GM12865 (cell line): Measurements from ENCODE around the gene LDLRAD4.

Experiments used
- DNase-seq: peaks from one replicate; pipeline ENCODE4 v3.0.0; 2010; ENCODE audit warnings: low read depth
- H3K4me3 ChIP-seq: 2 replicates; pipeline ENCODE4 v1.5.1; 2011; ENCODE audit warnings: mild to moderate bottlenecking, low read depth, low read length, control low read depth
- TF ChIP-seq, protein P1 (sequence below): IDR thresholded peaks from 2 replicates; pipeline ENCODE4 v1.5.1; 2011; ENCODE audit warnings: low read length, control low read depth, low read depth, inconsistent platforms; ENCODE audit not compliant: insufficient read depth; ENCODE audit errors: missing control alignments

LDLRAD4 gene

DNA sequence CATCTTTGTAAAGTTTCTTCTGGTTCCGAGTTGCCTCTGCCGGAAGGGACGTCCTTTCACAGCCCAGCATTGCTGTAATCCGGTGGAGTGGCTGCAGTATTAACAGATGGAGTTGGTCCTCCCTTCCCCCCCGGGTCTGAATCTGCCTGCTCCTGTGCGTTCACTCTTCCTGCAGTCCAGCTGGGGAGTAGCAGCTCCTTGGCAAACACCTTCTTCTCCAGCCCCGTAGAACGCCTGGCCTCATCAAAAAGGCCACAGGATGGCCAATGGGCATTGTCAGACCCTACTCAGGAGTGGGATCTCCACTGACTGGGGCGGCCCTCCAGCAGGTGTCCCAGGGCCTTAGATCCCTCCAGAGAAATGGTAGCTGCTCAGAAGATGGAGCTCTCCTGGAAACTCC is 273.8 kb downstream of the LDLRAD4 start:
- DNase-seq, result no peak
- TF ChIP-seq, protein P1, sequence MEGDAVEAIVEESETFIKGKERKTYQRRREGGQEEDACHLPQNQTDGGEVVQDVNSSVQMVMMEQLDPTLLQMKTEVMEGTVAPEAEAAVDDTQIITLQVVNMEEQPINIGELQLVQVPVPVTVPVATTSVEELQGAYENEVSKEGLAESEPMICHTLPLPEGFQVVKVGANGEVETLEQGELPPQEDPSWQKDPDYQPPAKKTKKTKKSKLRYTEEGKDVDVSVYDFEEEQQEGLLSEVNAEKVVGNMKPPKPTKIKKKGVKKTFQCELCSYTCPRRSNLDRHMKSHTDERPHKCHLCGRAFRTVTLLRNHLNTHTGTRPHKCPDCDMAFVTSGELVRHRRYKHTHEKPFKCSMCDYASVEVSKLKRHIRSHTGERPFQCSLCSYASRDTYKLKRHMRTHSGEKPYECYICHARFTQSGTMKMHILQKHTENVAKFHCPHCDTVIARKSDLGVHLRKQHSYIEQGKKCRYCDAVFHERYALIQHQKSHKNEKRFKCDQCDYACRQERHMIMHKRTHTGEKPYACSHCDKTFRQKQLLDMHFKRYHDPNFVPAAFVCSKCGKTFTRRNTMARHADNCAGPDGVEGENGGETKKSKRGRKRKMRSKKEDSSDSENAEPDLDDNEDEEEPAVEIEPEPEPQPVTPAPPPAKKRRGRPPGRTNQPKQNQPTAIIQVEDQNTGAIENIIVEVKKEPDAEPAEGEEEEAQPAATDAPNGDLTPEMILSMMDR, result no peak
- no peak overlapping the region for H3K4me3 ChIP-seq

DNA sequence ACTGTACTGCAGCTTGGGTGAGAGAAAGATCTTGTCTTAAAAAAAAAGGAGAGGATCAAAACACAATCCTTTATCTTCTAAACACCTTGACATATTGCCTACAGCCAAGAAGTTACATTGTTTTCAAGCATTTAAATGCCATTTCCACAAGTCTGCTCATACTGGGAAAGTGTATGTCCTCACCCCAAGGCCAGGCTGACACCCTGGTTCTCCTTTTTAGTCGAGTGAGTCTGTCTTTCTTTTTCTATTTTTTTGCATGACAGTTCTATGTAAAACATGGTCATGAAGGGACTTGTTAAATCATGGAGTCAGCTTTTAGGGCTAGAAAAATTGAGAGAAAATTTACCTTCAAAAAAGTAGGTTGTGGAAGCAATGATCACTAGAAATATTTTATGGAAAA is 274.5 kb downstream of the LDLRAD4 start:
- no peak overlapping the region for H3K4me3 ChIP-seq
- TF ChIP-seq, protein P1, result no peak
- no peak for DNase-seq

DNA sequence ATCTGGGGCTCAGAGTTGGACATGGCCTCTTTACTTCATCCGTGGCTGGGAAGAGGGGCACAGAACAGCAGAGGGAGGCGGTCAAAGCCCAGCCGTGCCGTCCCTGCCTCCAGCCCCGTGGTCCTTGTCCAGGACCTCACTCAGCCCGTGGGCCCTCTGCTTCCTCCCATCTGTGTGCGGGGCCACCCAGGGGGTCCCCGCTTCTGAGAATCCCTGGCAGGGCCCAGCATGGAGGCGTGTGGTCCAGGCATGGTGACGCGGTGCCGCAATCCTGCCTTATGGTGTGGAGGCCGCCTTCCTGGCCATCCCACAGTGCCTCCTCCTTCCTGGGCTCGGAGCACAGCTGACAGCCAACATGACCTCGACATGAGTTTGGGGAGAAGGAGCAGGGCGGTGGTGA is 275.2 kb downstream of the LDLRAD4 start:
- DNase-seq, result no peak
- TF ChIP-seq, protein P1, result no peak
- no peak overlapping the region for H3K4me3 ChIP-seq

DNA sequence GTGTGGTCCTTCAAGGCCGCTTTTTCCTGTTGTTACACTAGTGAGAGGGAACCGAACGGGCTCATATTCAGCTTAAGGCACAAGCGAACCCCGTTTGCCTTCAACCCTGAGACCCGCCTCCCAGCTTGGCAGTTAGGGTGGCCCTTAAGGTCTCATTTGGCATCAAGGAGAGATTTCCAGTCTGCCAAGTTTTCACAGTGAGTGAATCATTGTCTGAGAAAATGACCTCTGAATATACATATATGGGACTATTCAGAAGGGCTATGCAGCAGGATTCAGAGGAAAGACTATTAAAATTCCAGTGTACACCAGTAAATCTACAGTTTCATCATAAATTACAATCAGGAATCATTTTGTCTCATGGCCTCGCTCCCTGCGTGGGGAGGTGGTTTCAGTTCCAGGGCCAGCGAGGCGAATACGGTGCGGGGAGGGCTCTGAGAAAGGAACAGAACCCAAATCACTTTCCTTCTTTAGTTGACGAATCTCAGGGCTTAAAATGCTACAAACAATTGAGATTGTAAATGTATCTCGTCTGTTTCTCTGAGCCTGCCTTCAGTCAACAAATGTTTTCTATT is 276.4 kb downstream of the LDLRAD4 start:
- no peak for DNase-seq
- TF ChIP-seq, protein P1, result no peak
- H3K4me3 ChIP-seq, result no peak overlapping the region

DNA sequence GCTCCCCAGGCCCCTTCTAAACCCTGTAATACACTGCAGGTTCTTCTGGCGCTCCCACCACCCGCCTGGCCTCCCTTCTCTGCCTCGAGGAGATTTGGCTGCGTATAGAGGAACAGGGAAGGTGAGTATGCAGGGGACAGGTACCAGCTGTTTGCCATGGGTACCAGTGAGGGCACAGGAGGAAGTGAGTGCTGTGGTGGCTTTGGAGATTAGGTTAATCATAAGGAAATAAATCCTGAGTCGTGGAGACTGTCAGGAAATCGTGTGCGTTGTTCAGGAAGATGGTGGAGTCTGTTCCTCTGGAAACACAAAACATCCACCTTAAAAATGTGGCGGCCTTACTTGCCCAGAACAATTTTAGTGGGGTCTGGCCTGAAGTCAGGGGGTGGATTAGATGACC is 277.4 kb downstream of the LDLRAD4 start:
- H3K4me3 ChIP-seq, result no peak overlapping the region
- DNase-seq, result no peak
- TF ChIP-seq, protein P1, result no peak

DNA sequence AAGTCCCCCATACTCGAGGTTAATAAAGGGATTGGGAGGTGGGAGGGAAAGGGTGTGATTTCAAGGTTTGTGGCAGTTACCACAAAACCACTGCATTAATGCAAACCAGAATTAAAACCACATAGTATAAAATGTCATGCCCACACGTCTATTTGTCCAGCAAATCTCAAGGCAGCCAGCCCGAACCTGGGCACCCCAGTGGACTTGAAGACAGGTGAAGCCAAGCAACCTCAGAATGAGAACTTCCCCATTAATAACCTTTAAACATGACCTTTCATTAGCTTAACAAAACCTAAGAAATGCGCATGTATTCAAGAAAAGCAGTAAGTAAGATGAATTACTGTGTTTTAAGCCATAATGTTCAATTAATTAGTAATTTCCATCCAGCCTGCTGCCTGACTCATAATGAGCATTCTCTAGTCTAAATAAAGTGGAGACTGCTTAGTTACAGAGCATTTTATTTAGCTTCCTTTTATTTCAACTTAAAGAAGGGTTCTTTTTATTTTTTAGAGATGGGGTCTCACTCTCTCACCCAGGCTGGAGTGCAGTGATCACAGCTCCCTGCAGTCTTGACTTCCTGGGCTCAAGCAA is 278.2 kb downstream of the LDLRAD4 start:
- no peak for DNase-seq
- H3K4me3 ChIP-seq, result no peak overlapping the region
- TF ChIP-seq, protein P1, result no peak

DNA sequence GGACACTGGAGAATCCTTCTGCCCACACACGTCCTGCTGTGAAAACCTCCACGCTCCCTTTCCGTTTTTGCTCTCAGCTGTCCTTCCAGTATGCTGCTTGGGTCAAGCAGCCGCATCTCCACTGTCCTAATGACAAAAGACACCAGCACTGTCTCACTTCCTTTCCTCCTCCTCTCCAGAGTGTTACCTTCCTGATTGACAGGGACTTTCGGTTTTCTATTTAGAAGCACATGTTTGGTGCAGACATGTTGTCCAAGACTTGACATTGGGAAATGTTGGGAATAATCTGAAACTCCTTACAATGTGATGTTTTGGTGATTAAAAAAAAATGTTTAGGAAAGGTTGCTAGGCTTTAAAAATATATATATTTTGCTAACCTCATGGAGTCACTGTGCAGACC is 281.2 kb downstream of the LDLRAD4 start:
- DNase-seq, result no peak
- H3K4me3 ChIP-seq, result no peak overlapping the region
- TF ChIP-seq, protein P1, result no peak
